ENCODE data around the gene RPRD2.

Gene RPRD2

GRCh38 chr1:150466964-150467363 is 103.0 kb downstream of the RPRD2 start:
- Histone ChIP-seq H3K4me3 (no peak overlapping the region), H3K27ac (no peak overlapping the region)
- DNase-seq (ENCODE audit: low spot score) = no peak
- TF ChIP-seq, protein P1, sequence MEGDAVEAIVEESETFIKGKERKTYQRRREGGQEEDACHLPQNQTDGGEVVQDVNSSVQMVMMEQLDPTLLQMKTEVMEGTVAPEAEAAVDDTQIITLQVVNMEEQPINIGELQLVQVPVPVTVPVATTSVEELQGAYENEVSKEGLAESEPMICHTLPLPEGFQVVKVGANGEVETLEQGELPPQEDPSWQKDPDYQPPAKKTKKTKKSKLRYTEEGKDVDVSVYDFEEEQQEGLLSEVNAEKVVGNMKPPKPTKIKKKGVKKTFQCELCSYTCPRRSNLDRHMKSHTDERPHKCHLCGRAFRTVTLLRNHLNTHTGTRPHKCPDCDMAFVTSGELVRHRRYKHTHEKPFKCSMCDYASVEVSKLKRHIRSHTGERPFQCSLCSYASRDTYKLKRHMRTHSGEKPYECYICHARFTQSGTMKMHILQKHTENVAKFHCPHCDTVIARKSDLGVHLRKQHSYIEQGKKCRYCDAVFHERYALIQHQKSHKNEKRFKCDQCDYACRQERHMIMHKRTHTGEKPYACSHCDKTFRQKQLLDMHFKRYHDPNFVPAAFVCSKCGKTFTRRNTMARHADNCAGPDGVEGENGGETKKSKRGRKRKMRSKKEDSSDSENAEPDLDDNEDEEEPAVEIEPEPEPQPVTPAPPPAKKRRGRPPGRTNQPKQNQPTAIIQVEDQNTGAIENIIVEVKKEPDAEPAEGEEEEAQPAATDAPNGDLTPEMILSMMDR (IDR thresholded peaks at IDR 0.05) = no peak

DNA sequence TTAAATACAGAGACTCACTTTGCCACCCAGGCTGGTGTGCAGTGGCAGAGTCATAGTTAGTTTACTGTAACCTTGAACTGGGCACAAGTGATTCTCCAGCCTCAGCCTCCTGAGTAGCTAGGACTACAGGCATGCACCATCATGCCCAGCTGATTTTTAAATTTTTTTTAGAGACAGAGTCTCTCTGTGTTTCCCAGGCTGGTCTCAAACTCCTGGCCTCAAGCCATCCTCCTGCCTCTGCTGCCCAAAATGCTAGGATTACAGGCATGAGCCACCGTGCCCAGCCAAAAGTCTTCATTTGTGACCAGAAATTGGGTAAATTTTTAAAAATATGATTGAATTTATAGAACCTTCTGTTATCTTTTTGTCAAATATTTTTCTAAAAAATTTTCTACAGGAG is 105.3 kb downstream of the RPRD2 start:
- TF ChIP-seq, protein P1 (IDR thresholded peaks at IDR 0.05) = no peak
- DNase-seq (ENCODE audit: low spot score) = no peak
- Histone ChIP-seq H3K27ac (no peak overlapping the region), H3K4me3 (no peak overlapping the region)

GRCh38 chr1:150472601-150473200 is 108.8 kb downstream of the RPRD2 start:
- no peak overlapping the region for H3K27ac ChIP-seq
- TF ChIP-seq, protein P1 (IDR thresholded peaks at IDR 0.05) = no peak
- H3K4me3 ChIP-seq = no peak overlapping the region
- no peak for DNase-seq (ENCODE audit: low spot score)

- TF ChIP-seq, protein P1 (IDR thresholded peaks at IDR 0.05) = no peak
- Histone ChIP-seq H3K27ac (no peak overlapping the region), H3K4me3 (no peak overlapping the region)
- no peak for DNase-seq (ENCODE audit: low spot score)
These were observed 109.7 kb downstream of the RPRD2 start for GRCh38 chr1:150473659-150474058.

DNA sequence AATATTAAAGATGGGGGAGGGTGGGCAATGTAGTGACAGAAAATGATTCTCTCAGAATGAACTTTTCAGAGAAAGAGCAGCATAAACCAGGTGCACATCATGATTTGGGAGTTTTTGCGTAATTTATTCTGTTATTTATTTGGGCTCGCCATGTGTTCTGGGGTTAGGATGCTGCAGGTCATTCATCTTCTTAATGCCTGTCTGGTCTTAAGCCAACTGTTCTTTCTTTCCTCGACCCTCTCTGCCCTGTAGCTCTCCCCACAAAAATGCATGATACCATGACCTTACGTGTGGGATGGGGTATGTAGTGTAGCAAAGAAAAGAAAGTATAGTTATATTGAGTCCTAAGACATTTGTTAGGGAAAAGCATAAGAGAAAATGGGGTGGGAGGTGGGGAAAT is 110.9 kb downstream of the RPRD2 start:
- Histone ChIP-seq H3K4me3 (no peak overlapping the region), H3K27ac (no peak overlapping the region)
- DNase-seq (ENCODE audit: low spot score) = no peak
- TF ChIP-seq, protein P1 (IDR thresholded peaks at IDR 0.05) = no peak

- no peak overlapping the region for H3K4me3 ChIP-seq
- no peak for DNase-seq (ENCODE audit: low spot score)
- TF ChIP-seq, protein P1 (IDR thresholded peaks at IDR 0.05) = no peak
- H3K27ac ChIP-seq = no peak overlapping the region
These were observed 112.8 kb downstream of the RPRD2 start for GRCh38 chr1:150476754-150477153.

- DNase-seq (ENCODE audit: low spot score) = no peak
- H3K27ac ChIP-seq = no peak overlapping the region
- TF ChIP-seq, protein P1 (IDR thresholded peaks at IDR 0.05) = no peak
- no peak overlapping the region for H3K4me3 ChIP-seq
These were observed 113.4 kb downstream of the RPRD2 start for GRCh38 chr1:150477320-150477719.
